ENCODE data around the gene ADAMTSL5.

ADAMTSL5 gene

GRCh38 chr19:1471515-1472160 lies 41.2 kb downstream of the ADAMTSL5 start:
- no peak for DNase-seq (ENCODE audit: extremely low spot score)
- TF ChIP-seq L3MBTL2 (conservative IDR thresholded peaks at IDR 0.05) (no peak), BHLHE40 (IDR thresholded peaks at IDR 0.05; ENCODE audit: borderline replicate concordance) (no peak), ZNF384 (IDR thresholded peaks at IDR 0.05) (no peak), FOXK2 (IDR thresholded peaks at IDR 0.05) (no peak), LEF1 (IDR thresholded peaks at IDR 0.05; ENCODE audit: borderline replicate concordance) (no peak), SP1 (IDR thresholded peaks at IDR 0.05) (no peak), FOXM1 (IDR thresholded peaks at IDR 0.05; ENCODE audit: borderline replicate concordance) (no peak), HDGF (IDR thresholded peaks at IDR 0.05; ENCODE audit: borderline replicate concordance) (no peak), FOXA1 (IDR thresholded peaks at IDR 0.05) (no peak), ELF4 (IDR thresholded peaks at IDR 0.05) (no peak), NFRKB (IDR thresholded peaks at IDR 0.05) (no peak)
- CTCF ChIA-PET, result no interaction called here
- POLR2A ChIA-PET, result interaction anchor here (0.9 to 2.6 kb wide), 3 partner anchors 8 to 203 kb away, joined by 3 to 7 read pairs (median 4); partner anchors contain the start of genes CIRBP and FAM174C

DNA sequence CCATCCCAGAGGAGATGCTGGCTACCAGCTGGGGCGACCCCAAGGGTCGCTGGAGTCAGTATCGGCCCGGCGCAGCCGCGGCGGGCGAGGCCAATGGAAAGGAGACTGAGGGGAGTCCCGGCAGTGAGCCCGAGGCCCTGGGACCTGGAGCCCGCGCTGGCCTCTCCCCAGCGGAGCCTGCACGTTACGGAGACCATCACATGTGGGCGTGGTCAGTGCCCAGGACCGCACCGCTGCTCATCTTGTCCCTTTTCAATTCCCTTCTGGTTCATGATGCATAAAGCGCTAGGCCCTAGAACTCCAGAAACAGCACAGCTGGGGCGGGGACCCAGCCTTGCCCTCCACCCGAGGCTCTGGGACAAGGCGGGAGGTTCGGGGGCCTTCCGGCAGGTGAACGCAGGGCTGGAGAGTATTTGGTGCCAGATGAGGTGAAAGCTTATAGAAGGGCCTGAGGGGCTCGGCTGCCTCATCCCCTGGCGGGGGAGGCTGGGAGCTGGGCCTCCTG lies 41.8 kb downstream of the ADAMTSL5 start:
- ChIA-PET POLR2A (interaction anchor here (0.9 to 1.0 kb wide), 2 partner anchors 9 to 196 kb away, joined by 3 to 4 read pairs; partner anchors contain the start of gene FAM174C), CTCF (no interaction called here)
- TF ChIP-seq HDGF (IDR thresholded peaks at IDR 0.05; ENCODE audit: borderline replicate concordance), result no peak
- no peak for TF ChIP-seq NFRKB (IDR thresholded peaks at IDR 0.05)
- TF ChIP-seq CTBP1 (IDR thresholded peaks at IDR 0.05; ENCODE audit: borderline replicate concordance), result no peak
- TF ChIP-seq L3MBTL2 (conservative IDR thresholded peaks at IDR 0.05), result no peak
- no peak for TF ChIP-seq FOXK2 (IDR thresholded peaks at IDR 0.05)
- no peak for TF ChIP-seq ELF4 (IDR thresholded peaks at IDR 0.05)
- TF ChIP-seq FOXM1 (IDR thresholded peaks at IDR 0.05; ENCODE audit: borderline replicate concordance), result no peak
- DNase-seq (ENCODE audit: extremely low spot score), result peak; percentile 55

DNA sequence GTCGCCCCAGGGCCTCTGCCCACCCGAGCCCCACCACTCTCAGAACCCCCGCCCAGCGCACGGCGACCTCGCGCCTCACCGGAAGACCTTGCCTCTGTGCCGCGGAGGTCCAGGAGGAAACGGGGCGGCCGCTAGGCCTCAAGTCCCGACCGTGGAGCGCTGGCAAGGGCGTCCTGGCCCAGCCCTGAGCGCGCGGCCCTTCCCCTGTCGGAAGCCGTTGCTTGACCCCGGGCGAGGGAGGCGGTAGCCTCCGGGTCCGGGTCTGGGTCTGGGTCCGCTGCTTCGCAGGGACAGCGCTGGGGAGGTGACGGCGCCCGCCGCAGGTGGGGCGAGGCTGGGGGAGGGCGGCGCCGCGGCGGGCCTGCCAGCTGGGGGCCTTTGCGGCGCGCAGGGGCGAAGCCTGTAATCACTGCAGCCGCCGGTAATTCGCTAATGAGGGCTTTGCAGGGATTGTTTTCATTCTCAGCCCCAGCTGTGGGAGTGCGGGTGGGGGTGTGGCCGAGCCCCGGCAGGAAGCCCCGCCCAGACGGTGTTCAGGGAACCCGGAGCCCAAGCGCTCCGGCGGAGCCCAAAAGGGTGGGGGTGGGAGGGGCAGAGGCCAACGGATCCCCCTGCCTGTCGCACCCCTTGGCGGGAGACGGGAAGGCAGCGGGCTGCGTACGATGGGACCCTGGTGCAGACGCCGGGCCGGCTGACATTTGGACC lies 42.4 kb downstream of the ADAMTSL5 start:
- CTCF ChIA-PET, result no interaction called here
- POLR2A ChIA-PET, result no interaction called here

GRCh38 chr19:1470055-1470304 lies 42.8 kb downstream of the ADAMTSL5 start:
- TF ChIP-seq SP1 (IDR thresholded peaks at IDR 0.05) (no peak), L3MBTL2 (conservative IDR thresholded peaks at IDR 0.05) (0 out of 2 replicates have a peak, but pooled peaks have one; percentile 13)
- CTCF ChIA-PET, result no interaction called here
- POLR2A ChIA-PET, result no interaction called here
- no peak for DNase-seq (ENCODE audit: extremely low spot score)

More for the DNA sequence above, 42.4 kb downstream of the ADAMTSL5 start:
- DNase-seq (ENCODE audit: extremely low spot score), result peak; percentile 52
- TF ChIP-seq ZNF384 (IDR thresholded peaks at IDR 0.05), result no peak
- no peak for TF ChIP-seq NFRKB (IDR thresholded peaks at IDR 0.05)
- TF ChIP-seq BHLHE40 (IDR thresholded peaks at IDR 0.05; ENCODE audit: borderline replicate concordance), result no peak
- no peak for TF ChIP-seq SUZ12 (IDR thresholded peaks at IDR 0.05)

DNA sequence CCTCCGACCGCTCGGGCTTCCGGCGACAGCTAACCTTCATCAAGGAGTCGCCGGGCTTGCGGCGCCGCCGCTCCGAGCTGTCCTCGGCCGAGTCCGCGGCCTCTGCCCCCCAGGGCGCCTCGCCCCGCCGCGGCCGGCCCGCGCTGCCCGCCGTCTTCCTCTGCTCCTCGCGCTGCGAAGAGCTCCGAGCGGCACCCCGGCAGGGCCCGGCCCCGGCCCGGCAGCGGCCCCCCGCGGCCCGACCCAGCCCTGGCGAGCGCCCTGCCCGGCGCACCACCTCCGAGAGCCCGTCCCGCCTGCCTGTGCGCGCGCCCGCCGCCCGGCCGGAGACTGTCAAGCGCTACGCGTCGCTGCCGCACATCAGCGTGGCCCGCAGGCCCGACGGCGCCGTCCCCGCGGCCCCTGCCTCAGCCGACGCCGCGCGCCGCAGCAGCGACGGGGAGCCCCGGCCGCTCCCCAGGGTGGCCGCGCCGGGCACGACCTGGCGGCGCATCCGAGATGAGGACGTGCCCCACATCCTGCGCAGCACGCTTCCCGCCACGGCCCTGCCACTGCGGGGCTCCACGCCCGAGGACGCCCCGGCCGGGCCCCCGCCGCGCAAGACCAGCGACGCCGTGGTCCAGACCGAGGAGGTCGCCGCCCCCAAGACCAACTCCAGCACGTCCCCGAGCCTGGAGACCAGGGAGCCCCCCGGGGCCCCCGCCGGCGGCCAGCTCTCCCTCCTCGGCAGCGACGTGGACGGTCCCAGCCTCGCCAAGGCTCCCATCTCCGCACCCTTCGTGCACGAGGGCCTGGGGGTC lies 43.4 kb downstream of the ADAMTSL5 start:
- TF ChIP-seq HDGF (IDR thresholded peaks at IDR 0.05; ENCODE audit: borderline replicate concordance) (no peak), ELF4 (IDR thresholded peaks at IDR 0.05) (no peak), CTBP1 (IDR thresholded peaks at IDR 0.05; ENCODE audit: borderline replicate concordance) (no peak), SUZ12 (IDR thresholded peaks at IDR 0.05) (no peak), BHLHE40 (IDR thresholded peaks at IDR 0.05; ENCODE audit: borderline replicate concordance) (no peak), LEF1 (IDR thresholded peaks at IDR 0.05; ENCODE audit: borderline replicate concordance) (no peak), TARDBP (IDR thresholded peaks at IDR 0.05) (no peak), SP1 (IDR thresholded peaks at IDR 0.05) (no peak), NFRKB (IDR thresholded peaks at IDR 0.05) (no peak), FOXA1 (IDR thresholded peaks at IDR 0.05) (no peak), FOXK2 (IDR thresholded peaks at IDR 0.05) (no peak), PKNOX1 (IDR thresholded peaks at IDR 0.05) (no peak), FOXM1 (IDR thresholded peaks at IDR 0.05; ENCODE audit: borderline replicate concordance) (no peak), ZNF384 (IDR thresholded peaks at IDR 0.05) (no peak)
- DNase-seq (ENCODE audit: extremely low spot score), result no peak
- CTCF ChIA-PET, result interaction anchor here (0.6 kb wide), 1 partner anchor 30 kb away, joined by 5 read pairs; no protein-coding TSS in a partner anchor
- POLR2A ChIA-PET, result interaction anchor here (1.0 kb wide), 1 partner anchor 11 kb away, joined by 3 read pairs; no protein-coding TSS in a partner anchor

DNA sequence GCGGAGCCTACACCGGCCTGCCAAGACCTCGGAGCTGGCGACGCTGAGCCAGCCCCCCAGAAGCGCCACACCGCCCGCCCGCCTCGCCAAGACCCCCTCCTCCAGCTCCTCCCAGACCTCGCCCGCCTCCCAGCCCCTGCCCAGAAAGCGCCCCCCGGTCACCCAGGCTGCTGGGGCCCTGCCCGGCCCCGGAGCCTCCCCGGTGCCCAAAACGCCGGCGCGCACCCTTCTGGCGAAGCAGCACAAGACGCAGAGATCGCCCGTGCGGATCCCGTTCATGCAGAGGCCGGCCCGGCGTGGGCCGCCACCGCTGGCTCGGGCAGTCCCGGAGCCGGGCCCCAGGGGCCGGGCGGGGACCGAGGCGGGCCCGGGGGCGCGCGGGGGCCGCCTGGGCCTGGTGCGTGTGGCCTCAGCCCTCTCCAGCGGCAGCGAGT lies 44.0 kb downstream of the ADAMTSL5 start:
- TF ChIP-seq CTBP1 (IDR thresholded peaks at IDR 0.05; ENCODE audit: borderline replicate concordance), result no peak
- no peak for TF ChIP-seq PKNOX1 (IDR thresholded peaks at IDR 0.05)
- no peak for TF ChIP-seq NFRKB (IDR thresholded peaks at IDR 0.05)
- no peak for TF ChIP-seq ZNF384 (IDR thresholded peaks at IDR 0.05)
- TF ChIP-seq ARNT (IDR thresholded peaks at IDR 0.05), result no peak
- no peak for TF ChIP-seq FOXK2 (IDR thresholded peaks at IDR 0.05)
- no peak for TF ChIP-seq SUZ12 (IDR thresholded peaks at IDR 0.05)
- no peak for TF ChIP-seq TARDBP (IDR thresholded peaks at IDR 0.05)
- no peak for TF ChIP-seq LEF1 (IDR thresholded peaks at IDR 0.05; ENCODE audit: borderline replicate concordance)
- no peak for TF ChIP-seq BHLHE40 (IDR thresholded peaks at IDR 0.05; ENCODE audit: borderline replicate concordance)
- no peak for TF ChIP-seq FOXM1 (IDR thresholded peaks at IDR 0.05; ENCODE audit: borderline replicate concordance)
- CTCF ChIA-PET, result interaction anchor here (0.6 kb wide), 1 partner anchor 30 kb away, joined by 5 read pairs; no protein-coding TSS in a partner anchor
- DNase-seq (ENCODE audit: extremely low spot score), result no peak
- POLR2A ChIA-PET, result interaction anchor here (1.0 kb wide), 1 partner anchor 11 kb away, joined by 3 read pairs; no protein-coding TSS in a partner anchor
